Progenitor cell of endocrine pancreas (in vitro differentiated cells): ENCODE measurements around the gene TMEM163. TPM values are rescaled to one million over a fixed set of nuclear protein-coding genes. Genes with fewer than 3 reads are reported as not detected.

Source experiments
- DNase-seq: peaks from one replicate; pipeline ENCODE4 v3.0.0; 2021; ENCODE audit warnings: low spot score; ENCODE audit not compliant: unreplicated experiment
- H3K27ac Mint-ChIP-seq: 2 replicates; pipeline ENCODE4 v1.8.0; 2021; ENCODE audit warnings: mild to moderate bottlenecking, moderate library complexity, mixed read lengths
- H3K27me3 Mint-ChIP-seq: 2 replicates; pipeline ENCODE4 v1.8.0; 2021; ENCODE audit warnings: mixed read lengths
- H3K36me3 Mint-ChIP-seq: 2 replicates; pipeline ENCODE4 v1.8.0; 2022; ENCODE audit warnings: mixed read lengths; ENCODE audit not compliant: insufficient read depth
- H3K4me1 Mint-ChIP-seq: 2 replicates; pipeline ENCODE4 v1.8.0; 2021; ENCODE audit warnings: low read depth, mixed read lengths
- H3K4me3 Mint-ChIP-seq: 2 replicates; pipeline ENCODE4 v1.8.0; 2021; ENCODE audit warnings: low read depth, mild to moderate bottlenecking, moderate library complexity, mixed read lengths
- H3K9me3 Mint-ChIP-seq: 2 replicates; pipeline ENCODE4 v1.8.0; 2021; ENCODE audit warnings: low read depth, mixed read lengths
- total RNA-seq: library from RNA; stranded (reverse); gene quantifications from 2 replicates; pipeline ENCODE4 v1.2.1, GENCODE V29; 2021
- TF ChIP-seq, protein P1 (sequence below): fragments of 200-600 bp; sonication (generic); IDR thresholded peaks from one replicate; pipeline ENCODE4 v1.5.0; 2021; ENCODE audit warnings: antibody characterized with exemption, mild to moderate bottlenecking; ENCODE audit not compliant: unreplicated experiment

TMEM163 gene
- total RNA-seq, 1 donor from 2014 or later = 3.8 TPM

DNA sequence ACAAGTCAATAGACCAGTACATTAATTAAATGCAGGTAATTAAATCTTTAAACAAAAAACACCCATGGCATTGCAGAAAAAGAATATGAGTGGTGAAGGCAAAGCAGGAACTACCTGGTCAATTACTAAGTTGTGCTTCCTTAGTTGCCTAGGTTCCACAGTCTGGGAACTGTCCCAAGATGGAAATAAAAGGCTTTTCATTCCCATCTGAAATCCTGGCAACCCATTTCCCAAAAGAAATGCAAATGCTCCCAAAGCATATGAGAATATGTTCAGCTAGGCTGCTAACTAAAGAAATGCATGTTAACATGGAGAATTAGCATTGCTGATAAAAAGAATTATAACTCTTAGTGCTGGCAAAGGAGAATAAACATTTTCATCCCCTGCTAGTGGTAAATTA lies 177.8 kb downstream of the TMEM163 start:
- Mint-ChIP-seq H3K4me3 (no peak overlapping the region), H3K27me3 (peaks cover 4% of the 10 kb centered on the region), H3K9me3 (no peaks in the 10 kb centered on the region), H3K36me3 (no peaks in the 10 kb centered on the region), H3K4me1 (peaks cover 9% of the 10 kb centered on the region), H3K27ac (no peak overlapping the region)
- TF ChIP-seq, protein P1, sequence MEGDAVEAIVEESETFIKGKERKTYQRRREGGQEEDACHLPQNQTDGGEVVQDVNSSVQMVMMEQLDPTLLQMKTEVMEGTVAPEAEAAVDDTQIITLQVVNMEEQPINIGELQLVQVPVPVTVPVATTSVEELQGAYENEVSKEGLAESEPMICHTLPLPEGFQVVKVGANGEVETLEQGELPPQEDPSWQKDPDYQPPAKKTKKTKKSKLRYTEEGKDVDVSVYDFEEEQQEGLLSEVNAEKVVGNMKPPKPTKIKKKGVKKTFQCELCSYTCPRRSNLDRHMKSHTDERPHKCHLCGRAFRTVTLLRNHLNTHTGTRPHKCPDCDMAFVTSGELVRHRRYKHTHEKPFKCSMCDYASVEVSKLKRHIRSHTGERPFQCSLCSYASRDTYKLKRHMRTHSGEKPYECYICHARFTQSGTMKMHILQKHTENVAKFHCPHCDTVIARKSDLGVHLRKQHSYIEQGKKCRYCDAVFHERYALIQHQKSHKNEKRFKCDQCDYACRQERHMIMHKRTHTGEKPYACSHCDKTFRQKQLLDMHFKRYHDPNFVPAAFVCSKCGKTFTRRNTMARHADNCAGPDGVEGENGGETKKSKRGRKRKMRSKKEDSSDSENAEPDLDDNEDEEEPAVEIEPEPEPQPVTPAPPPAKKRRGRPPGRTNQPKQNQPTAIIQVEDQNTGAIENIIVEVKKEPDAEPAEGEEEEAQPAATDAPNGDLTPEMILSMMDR = no peak
- no peak for DNase-seq

DNA sequence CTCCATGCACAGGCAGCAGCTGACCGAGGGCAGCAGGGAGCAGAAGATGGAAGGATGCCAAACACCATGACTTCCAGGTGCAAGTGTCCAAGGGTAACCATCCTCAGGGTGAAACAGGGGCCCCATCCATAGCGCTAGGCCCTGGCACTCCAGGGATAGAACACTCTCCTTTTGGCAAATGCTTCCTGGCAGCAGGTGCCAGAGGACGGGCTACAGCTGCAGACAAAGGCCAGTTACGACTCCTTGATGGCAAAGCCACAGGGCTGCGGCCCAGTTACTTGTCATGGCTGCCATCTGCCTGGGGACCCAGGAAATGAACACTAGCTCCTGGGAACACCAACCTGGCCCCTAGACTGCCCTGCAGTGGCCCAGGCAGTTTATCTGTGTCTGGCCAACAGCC lies 178.8 kb downstream of the TMEM163 start:
- TF ChIP-seq, protein P1 = no peak

DNA sequence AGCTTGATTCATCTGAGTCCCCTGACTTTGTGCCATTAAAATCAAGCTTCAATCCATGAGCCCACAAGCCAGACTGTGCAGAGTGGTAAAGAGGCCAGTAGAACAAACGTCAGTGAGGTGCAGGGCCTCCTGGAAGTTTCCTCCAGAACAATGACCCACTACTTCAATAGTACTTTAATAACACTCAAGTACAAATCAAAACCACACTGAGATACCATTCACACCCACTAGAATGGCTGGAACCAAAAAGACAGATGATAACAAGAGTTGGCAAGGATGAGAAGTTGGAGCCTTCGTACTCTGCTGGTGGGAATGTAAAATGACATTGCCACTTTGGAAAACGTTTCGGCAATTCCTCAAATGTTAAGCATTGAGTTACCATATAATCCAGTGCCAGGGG lies 181.1 kb downstream of the TMEM163 start:
- H3K4me3 Mint-ChIP-seq = no peak overlapping the region
- TF ChIP-seq, protein P1 = no peak
- no peaks in the 10 kb centered on the region for H3K36me3 Mint-ChIP-seq
- H3K9me3 Mint-ChIP-seq = no peaks in the 10 kb centered on the region
- DNase-seq = no peak
- no peak overlapping the region for H3K27ac Mint-ChIP-seq
- peaks cover 8% of the 10 kb centered on the region for H3K4me1 Mint-ChIP-seq
- peaks cover 4% of the 10 kb centered on the region for H3K27me3 Mint-ChIP-seq

More for the DNA sequence above, 178.8 kb downstream of the TMEM163 start:
- no peak for DNase-seq
- Mint-ChIP-seq H3K9me3 (no peaks in the 10 kb centered on the region), H3K4me1 (peaks cover 8% of the 10 kb centered on the region), H3K27ac (no peak overlapping the region), H3K36me3 (no peaks in the 10 kb centered on the region), H3K4me3 (no peak overlapping the region), H3K27me3 (peaks cover 4% of the 10 kb centered on the region)

DNA sequence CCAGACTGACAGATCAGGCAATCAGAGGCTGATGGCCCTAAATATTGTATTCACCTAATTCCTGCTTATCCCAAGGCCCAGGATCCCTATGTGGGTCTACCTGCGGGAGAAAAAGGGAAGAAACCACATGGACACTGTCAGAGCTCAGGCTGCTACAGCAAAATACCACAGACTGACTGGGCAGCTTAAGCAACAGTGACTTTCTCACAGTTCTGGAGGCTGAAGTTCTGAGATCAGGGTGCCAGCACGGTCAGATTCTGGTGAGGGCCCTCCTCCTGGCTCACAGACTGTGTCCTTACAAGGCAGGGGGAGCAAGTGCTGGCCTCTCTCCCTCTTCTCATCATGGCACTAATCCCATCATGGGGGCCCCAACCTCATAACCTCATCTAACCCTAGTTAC lies 181.7 kb downstream of the TMEM163 start:
- Mint-ChIP-seq H3K27ac (no peak overlapping the region), H3K4me3 (no peak overlapping the region), H3K27me3 (peaks cover 4% of the 10 kb centered on the region), H3K36me3 (no peaks in the 10 kb centered on the region), H3K9me3 (no peaks in the 10 kb centered on the region), H3K4me1 (peaks cover 8% of the 10 kb centered on the region)
- TF ChIP-seq, protein P1 = no peak
- DNase-seq = no peak

DNA sequence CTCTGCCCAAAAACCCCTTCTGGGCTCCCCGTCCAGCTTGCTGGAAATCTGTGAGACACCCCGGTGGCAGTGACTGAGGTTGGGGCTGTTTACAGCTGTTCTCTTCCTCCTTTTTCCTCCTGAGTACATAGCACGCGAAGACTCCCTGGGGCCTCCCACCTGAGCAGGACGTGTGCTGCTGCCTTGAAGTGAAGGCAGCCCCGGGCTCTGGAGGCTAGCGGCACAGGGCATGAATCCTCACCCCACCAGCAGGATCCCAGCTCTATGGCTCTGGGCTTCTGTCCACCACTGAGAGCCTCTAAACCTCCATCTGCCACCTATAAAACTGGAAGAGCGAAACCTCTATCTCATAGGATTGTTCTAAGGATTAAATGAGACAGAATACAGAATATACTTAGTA lies 182.5 kb downstream of the TMEM163 start:
- H3K9me3 Mint-ChIP-seq = no peaks in the 10 kb centered on the region
- DNase-seq = no peak
- H3K4me1 Mint-ChIP-seq = peaks cover 8% of the 10 kb centered on the region
- H3K36me3 Mint-ChIP-seq = no peaks in the 10 kb centered on the region
- H3K27me3 Mint-ChIP-seq = peaks cover 4% of the 10 kb centered on the region
- TF ChIP-seq, protein P1 = no peak
- no peak overlapping the region for H3K27ac Mint-ChIP-seq
- H3K4me3 Mint-ChIP-seq = no peak overlapping the region
